GM10248 (cell line): Measurements from ENCODE around the gene ACOX1.
A peak's percentile ranks its signal among the peaks of the same experiment; 100 is the strongest.

Experiments
- CTCF ChIA-PET: fragments of 300-600 bp; sonication (Branson Sonifier 250); formaldehyde crosslinking; extraction: SDS; loops from one replicate; lab custom pipeline; 2021; ENCODE audit warnings: antibody characterized with exemption; lab: Yijun Ruan, JAX
- POLR2A ChIA-PET: fragments of 350-650 bp; sonication (Branson Sonifier 250); formaldehyde crosslinking; extraction: SDS; loops from one replicate; lab custom pipeline; 2020; ENCODE audit warnings: antibody characterized with exemption; lab: Yijun Ruan, JAX
- DNase-seq: peaks from one replicate; pipeline ENCODE4 v3.0.0; 2012; ENCODE audit errors: extremely low spot score
- TF ChIP-seq, protein P1 (sequence below): IDR thresholded peaks from 2 replicates; pipeline ENCODE4 v1.5.1; 2012; ENCODE audit warnings: mild to moderate bottlenecking, low read depth; ENCODE audit errors: extremely low read depth, missing control alignments, control extremely low read depth

The ACOX1 gene

DNA sequence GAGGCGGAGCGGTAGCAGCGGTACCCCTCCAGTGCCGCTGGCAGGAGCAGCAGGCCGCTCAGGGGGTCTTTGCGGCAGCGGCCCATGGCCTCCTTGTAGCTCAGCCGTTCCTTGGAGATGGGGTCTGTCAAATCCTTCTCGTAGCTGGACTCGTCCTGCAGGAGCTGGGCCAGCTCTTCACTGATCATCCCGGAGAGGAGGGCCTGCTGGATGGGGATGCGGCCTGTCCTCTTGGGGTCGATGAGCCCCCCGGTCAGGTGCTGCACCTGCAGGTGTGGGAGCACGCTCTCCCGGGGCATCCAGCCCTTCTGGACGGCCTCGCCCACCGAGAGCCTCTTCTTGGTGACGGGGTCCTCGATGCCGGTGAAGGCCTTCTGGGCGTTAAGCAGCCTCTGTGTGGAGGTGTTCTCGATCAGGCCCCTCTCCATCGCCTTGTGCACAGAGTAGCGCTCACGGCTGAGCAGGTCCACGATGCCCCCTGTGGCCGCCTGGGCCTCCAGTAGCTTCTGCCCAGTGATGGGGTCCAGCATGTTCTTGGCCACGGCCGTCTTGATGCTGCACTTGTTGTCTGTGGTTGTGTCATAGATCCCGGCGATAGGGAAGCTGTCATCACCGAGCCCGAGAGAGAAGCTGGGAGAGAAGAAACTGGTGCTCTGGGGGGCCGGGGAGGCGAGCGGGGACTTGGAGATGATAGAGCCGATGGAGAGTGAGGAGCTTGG lies 28.3 kb upstream of the ACOX1 start:
- ChIA-PET CTCF (interaction anchor here (0.8 to 17.8 kb wide), 10 partner anchors 4 to 280 kb away, joined by 3 to 266 read pairs (median 4); partner anchors contain the start of genes CDK3, MRPL38 and TRIM65), POLR2A (no interaction called here)

GRCh38 chr17:76005263-76006149 lies 26.5 kb upstream of the ACOX1 start:
- POLR2A ChIA-PET, result no interaction called here
- peak; percentile 87 for DNase-seq
- TF ChIP-seq, protein P1, sequence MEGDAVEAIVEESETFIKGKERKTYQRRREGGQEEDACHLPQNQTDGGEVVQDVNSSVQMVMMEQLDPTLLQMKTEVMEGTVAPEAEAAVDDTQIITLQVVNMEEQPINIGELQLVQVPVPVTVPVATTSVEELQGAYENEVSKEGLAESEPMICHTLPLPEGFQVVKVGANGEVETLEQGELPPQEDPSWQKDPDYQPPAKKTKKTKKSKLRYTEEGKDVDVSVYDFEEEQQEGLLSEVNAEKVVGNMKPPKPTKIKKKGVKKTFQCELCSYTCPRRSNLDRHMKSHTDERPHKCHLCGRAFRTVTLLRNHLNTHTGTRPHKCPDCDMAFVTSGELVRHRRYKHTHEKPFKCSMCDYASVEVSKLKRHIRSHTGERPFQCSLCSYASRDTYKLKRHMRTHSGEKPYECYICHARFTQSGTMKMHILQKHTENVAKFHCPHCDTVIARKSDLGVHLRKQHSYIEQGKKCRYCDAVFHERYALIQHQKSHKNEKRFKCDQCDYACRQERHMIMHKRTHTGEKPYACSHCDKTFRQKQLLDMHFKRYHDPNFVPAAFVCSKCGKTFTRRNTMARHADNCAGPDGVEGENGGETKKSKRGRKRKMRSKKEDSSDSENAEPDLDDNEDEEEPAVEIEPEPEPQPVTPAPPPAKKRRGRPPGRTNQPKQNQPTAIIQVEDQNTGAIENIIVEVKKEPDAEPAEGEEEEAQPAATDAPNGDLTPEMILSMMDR, result peak; percentile 68
- CTCF ChIA-PET, result interaction anchor here (0.6 to 17.8 kb wide), 32 partner anchors 2 to 298 kb away, joined by 3 to 266 read pairs (median 4); partner anchors contain the start of genes CDK3, FBF1, MRPL38 and SRP68

More for the DNA sequence above, 28.3 kb upstream of the ACOX1 start:
- no peak for DNase-seq
- TF ChIP-seq, protein P1, result no peak

GRCh38 chr17:76004750-76005262 lies 25.8 kb upstream of the ACOX1 start:
- TF ChIP-seq, protein P1, result no peak
- ChIA-PET CTCF (interaction anchor here (0.9 to 17.8 kb wide), 30 partner anchors 1 to 299 kb away, joined by 3 to 266 read pairs (median 4); partner anchors contain the start of genes ACOX1, CDK3, MRPL38 and TEN1), POLR2A (no interaction called here)
- DNase-seq, result no peak

- TF ChIP-seq, protein P1, result no peak
- DNase-seq, result no peak
- ChIA-PET CTCF (interaction anchor here (0.8 to 17.8 kb wide), 16 partner anchors 9 to 297 kb away, joined by 3 to 266 read pairs (median 4); partner anchors contain the start of genes ACOX1, MRPL38 and TEN1), POLR2A (interaction anchor here (0.6 to 0.7 kb wide), 2 partner anchors 25 to 567 kb away, joined by 3 to 4 read pairs; partner anchors contain the start of genes ACOX1 and TEN1)
Observed at GRCh38 chr17:76003915-76004314, 24.9 kb upstream of the ACOX1 start.

DNA sequence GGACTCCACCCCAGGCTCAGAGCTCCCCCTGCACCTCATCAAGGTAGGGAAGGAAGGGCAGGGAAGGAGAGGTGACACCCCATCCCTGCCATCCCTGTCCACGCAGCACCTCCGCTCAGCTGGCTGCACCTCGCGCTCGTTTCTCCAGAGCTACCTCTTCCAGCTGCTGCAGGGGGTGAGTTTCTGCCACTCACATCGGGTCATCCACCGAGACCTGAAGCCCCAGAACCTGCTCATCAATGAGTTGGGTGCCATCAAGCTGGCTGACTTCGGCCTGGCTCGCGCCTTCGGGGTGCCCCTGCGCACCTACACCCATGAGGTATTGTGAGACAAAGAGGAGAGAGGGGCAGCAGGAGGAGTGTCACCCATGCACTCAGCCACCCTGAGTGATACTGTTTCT lies 23.1 kb upstream of the ACOX1 start:
- DNase-seq, result no peak
- CTCF ChIA-PET, result interaction anchor here (1.1 to 17.8 kb wide), 13 partner anchors 11 to 297 kb away, joined by 3 to 266 read pairs (median 4); partner anchors contain the start of genes MRPL38 and WBP2
- TF ChIP-seq, protein P1, result no peak
- POLR2A ChIA-PET, result interaction anchor here (0.6 kb wide), 2 partner anchors 30 to 147 kb away, joined by 3 to 9 read pairs; partner anchors contain the start of gene WBP2
